SK-N-SH (cell line): ENCODE results near the gene C2CD3. TPM values are rescaled to one million over a fixed set of nuclear protein-coding genes. Genes with fewer than 3 reads are reported as not detected.
A peak's percentile ranks its signal among the peaks of the same experiment; 100 is the strongest.

Source experiments
- CTCF ChIA-PET: fragments of 300-600, 350-600 bp; formaldehyde crosslinking; extraction: SDS; loops from one replicate; lab custom pipeline; 2021; lab: Yijun Ruan, JAX
- POLR2A ChIA-PET: fragments of 350-600 bp; sonication (Branson Sonifier 250); formaldehyde crosslinking; extraction: SDS; loops from one replicate; lab custom pipeline; 2020; ENCODE audit warnings: antibody characterized with exemption, inconsistent platforms; lab: Yijun Ruan, JAX
- DNase-seq: peaks from one replicate; pipeline ENCODE4 v3.0.0; 2012
- H2AFZ ChIP-seq: fragments of 200-600 bp; sonication (generic); 2 replicates; pipeline ENCODE4 v1.8.1; 2016; ENCODE audit warnings: antibody characterized with exemption, mild to moderate bottlenecking, low read depth
- H3F3A ChIP-seq: fragments of 200-600 bp; sonication (generic); replicated peaks from 2 replicates; pipeline ENCODE3; 2016; ENCODE audit warnings: antibody characterized with exemption, mild to moderate bottlenecking; ENCODE audit not compliant: insufficient read depth
- H3K27ac ChIP-seq, 2 experiments: fragments of 200-500 bp in 1 of 2; fragments of 200-600 bp in 1 of 2; sonication (Bioruptor generic) in 1 of 2; sonication (generic), shearing (Covaris generic) in 1 of 2; 2 replicates each; pipeline versions ENCODE4 v1.5.1 to v1.6.1; 2014 to 2016; ENCODE audit warnings: low read depth in 2 of 2, inconsistent platforms in 1 of 2, low read length in 1 of 2, mild to moderate bottlenecking in 1 of 2, mixed read lengths in 1 of 2
- H3K27me3 ChIP-seq: fragments of 200-600 bp; sonication (generic), shearing (Covaris generic); 2 replicates; pipeline ENCODE4 v1.6.1; 2016; ENCODE audit warnings: mixed run types; ENCODE audit not compliant: insufficient read depth
- H3K36me3 ChIP-seq, 2 experiments: fragments of 200-500 bp in 1 of 2; fragments of 200-600 bp in 1 of 2; sonication (Bioruptor generic) in 1 of 2; sonication (generic) in 1 of 2; replicated peaks in 1 of 2; 2 replicates each; pipeline versions ENCODE3 to v1.5.1; 2014 to 2016; ENCODE audit warnings: low read length in 1 of 2, mild to moderate bottlenecking in 1 of 2; ENCODE audit not compliant: insufficient read depth in 2 of 2, control insufficient read depth in 1 of 2
- H3K4me1 ChIP-seq, 2 experiments: fragments of 200-500 bp in 1 of 2; fragments of 200-600 bp in 1 of 2; sonication (Bioruptor generic) in 1 of 2; sonication (generic), shearing (Covaris generic) in 1 of 2; 2 replicates each; pipeline versions ENCODE4 v1.5.1 to v1.6.1; 2014 to 2016; ENCODE audit warnings: low read depth in 1 of 2, low read length in 1 of 2, mixed run types in 1 of 2; ENCODE audit not compliant: insufficient read depth in 2 of 2, control insufficient read depth in 1 of 2
- H3K4me2 ChIP-seq: fragments of 200-600 bp; sonication (generic), shearing (Covaris generic); 2 replicates; pipeline ENCODE4 v1.6.1; 2017; ENCODE audit warnings: mixed run types
- H3K4me3 ChIP-seq, 2 experiments: fragments of 200-500 bp in 1 of 2; fragments of 200-600 bp in 1 of 2; sonication (Bioruptor generic) in 1 of 2; sonication (generic), shearing (Covaris generic) in 1 of 2; 2 replicates each; pipeline versions ENCODE4 v1.5.1 to v1.8.1; 2014 to 2016; ENCODE audit warnings: low read depth in 2 of 2, inconsistent platforms in 1 of 2, low read length in 1 of 2, mild to moderate bottlenecking in 1 of 2, mixed read lengths in 1 of 2, moderate library complexity in 1 of 2
- H3K79me2 ChIP-seq: fragments of 200-600 bp; sonication (generic); 2 replicates; pipeline ENCODE4 v1.8.1; 2017; ENCODE audit warnings: mild to moderate bottlenecking; ENCODE audit not compliant: insufficient read depth
- H3K9ac ChIP-seq: fragments of 200-600 bp; sonication (generic); 2 replicates; pipeline ENCODE4 v1.6.1; 2017; ENCODE audit warnings: mixed run types
- H3K9me2 ChIP-seq: fragments of 200-600 bp; sonication (generic); 2 replicates; pipeline ENCODE4 v1.6.1; 2017; ENCODE audit warnings: mixed run types
- H3K9me3 ChIP-seq: fragments of 200-600 bp; sonication (generic); 2 replicates; pipeline ENCODE4 v1.6.1; 2017; ENCODE audit warnings: mixed run types, mild to moderate bottlenecking, moderate library complexity
- H4K20me1 ChIP-seq: fragments of 200-600 bp; sonication (generic); 2 replicates; pipeline ENCODE4 v1.6.1; 2017; ENCODE audit warnings: mild to moderate bottlenecking, mixed run types; ENCODE audit not compliant: insufficient read depth
- CHD2 ChIP-seq: fragments of 150-350 bp; IDR thresholded peaks from 2 replicates; pipeline ENCODE4 v1.6.1; 2018; ENCODE audit warnings: low read length; ENCODE audit not compliant: partially characterized antibody
- EZH2phosphoT487 ChIP-seq: fragments of 200-600 bp; sonication (generic); IDR thresholded peaks from 2 replicates; pipeline ENCODE4 v1.6.1; 2017; ENCODE audit warnings: low read depth, mixed run types, mild to moderate bottlenecking, antibody characterized with exemption, moderate library complexity, borderline replicate concordance
- FOXJ3 ChIP-seq: sonication (generic); formaldehyde crosslinking; IDR thresholded peaks from 2 replicates; pipeline ENCODE4 v1.5.1; 2020; ENCODE audit warnings: mild to moderate bottlenecking, missing genetic modification reagents
- FOXM1 ChIP-seq: IDR thresholded peaks from 2 replicates; pipeline ENCODE4 v1.4.0; 2012; ENCODE audit warnings: low read depth, mild to moderate bottlenecking
- GABPA ChIP-seq: IDR thresholded peaks from 2 replicates; pipeline ENCODE4 v1.4.0; 2012; ENCODE audit warnings: low read depth, mild to moderate bottlenecking
- GATA2 ChIP-seq: sonication (generic); formaldehyde crosslinking; IDR thresholded peaks from 2 replicates; pipeline ENCODE4 v1.5.0; 2020; ENCODE audit warnings: mild to moderate bottlenecking, missing genetic modification reagents
- JUND ChIP-seq: IDR thresholded peaks from 2 replicates; pipeline ENCODE4 v1.4.0; 2012
- MEF2A ChIP-seq: IDR thresholded peaks from 2 replicates; pipeline ENCODE4 v1.4.0; 2012; ENCODE audit warnings: low read depth, borderline replicate concordance
- MXI1 ChIP-seq: IDR thresholded peaks from 2 replicates; pipeline ENCODE4 v1.6.1; 2012; ENCODE audit warnings: mild to moderate bottlenecking, low read depth, low read length, improper control_type of control experiment
- NFIC ChIP-seq: IDR thresholded peaks from 2 replicates; pipeline ENCODE4 v1.4.0; 2012; ENCODE audit warnings: borderline replicate concordance
- POLR2AphosphoS5 ChIP-seq: IDR thresholded peaks from 2 replicates; pipeline ENCODE4 v1.6.1; 2012; ENCODE audit warnings: low read depth, low read length
- REST ChIP-seq: IDR thresholded peaks from 2 replicates; pipeline ENCODE4 v1.6.1; 2012; ENCODE audit warnings: mild to moderate bottlenecking, low read depth, low read length, moderate library complexity
- RFX5 ChIP-seq: IDR thresholded peaks from 2 replicates; pipeline ENCODE4 v1.6.1; 2012; ENCODE audit warnings: mild to moderate bottlenecking, improper control_type of control experiment, low read length
- RXRA ChIP-seq: IDR thresholded peaks from 2 replicates; pipeline ENCODE4 v1.4.0; 2012; ENCODE audit warnings: low read depth, mild to moderate bottlenecking, borderline replicate concordance
- SIN3A ChIP-seq: IDR thresholded peaks from 2 replicates; pipeline ENCODE4 v1.6.1; 2012; ENCODE audit warnings: low read depth, mild to moderate bottlenecking, low read length, moderate library complexity, borderline replicate concordance
- SMC3 ChIP-seq: IDR thresholded peaks from 2 replicates; pipeline ENCODE4 v1.6.1; 2012; ENCODE audit warnings: low read depth, low read length, improper control_type of control experiment
- TAF1 ChIP-seq: IDR thresholded peaks from 2 replicates; pipeline ENCODE4 v1.6.1; 2012; ENCODE audit warnings: low read depth, mild to moderate bottlenecking, low read length, moderate library complexity, borderline replicate concordance
- TCF12 ChIP-seq: IDR thresholded peaks from 2 replicates; pipeline ENCODE4 v1.4.0; 2012
- YY1 ChIP-seq: IDR thresholded peaks from 2 replicates; pipeline ENCODE4 v1.4.0; 2012; ENCODE audit warnings: low read depth, mild to moderate bottlenecking
- WGBS: methylation state at CpG from one replicate; pipeline ENCODE4 v1.1.6; 2017; ENCODE audit warnings: low lambda C conversion rate; 5-methylcytosine and 5-hydroxymethylcytosine counted together
- polyA plus RNA-seq, 3 experiments: library from polyadenylated mRNA; depleted of rRNA; stranded (reverse); fragments of >200 nt; gene quantifications; 2 replicates each; pipeline ENCODE4 v1.2.3, GENCODE V29; 2012
- TF ChIP-seq, protein P1 (sequence below): fragments of 150-350 bp; IDR thresholded peaks from 2 replicates; pipeline ENCODE4 v1.6.1; 2016; ENCODE audit warnings: mild to moderate bottlenecking, low read depth, low read length

Gene C2CD3, protein sequence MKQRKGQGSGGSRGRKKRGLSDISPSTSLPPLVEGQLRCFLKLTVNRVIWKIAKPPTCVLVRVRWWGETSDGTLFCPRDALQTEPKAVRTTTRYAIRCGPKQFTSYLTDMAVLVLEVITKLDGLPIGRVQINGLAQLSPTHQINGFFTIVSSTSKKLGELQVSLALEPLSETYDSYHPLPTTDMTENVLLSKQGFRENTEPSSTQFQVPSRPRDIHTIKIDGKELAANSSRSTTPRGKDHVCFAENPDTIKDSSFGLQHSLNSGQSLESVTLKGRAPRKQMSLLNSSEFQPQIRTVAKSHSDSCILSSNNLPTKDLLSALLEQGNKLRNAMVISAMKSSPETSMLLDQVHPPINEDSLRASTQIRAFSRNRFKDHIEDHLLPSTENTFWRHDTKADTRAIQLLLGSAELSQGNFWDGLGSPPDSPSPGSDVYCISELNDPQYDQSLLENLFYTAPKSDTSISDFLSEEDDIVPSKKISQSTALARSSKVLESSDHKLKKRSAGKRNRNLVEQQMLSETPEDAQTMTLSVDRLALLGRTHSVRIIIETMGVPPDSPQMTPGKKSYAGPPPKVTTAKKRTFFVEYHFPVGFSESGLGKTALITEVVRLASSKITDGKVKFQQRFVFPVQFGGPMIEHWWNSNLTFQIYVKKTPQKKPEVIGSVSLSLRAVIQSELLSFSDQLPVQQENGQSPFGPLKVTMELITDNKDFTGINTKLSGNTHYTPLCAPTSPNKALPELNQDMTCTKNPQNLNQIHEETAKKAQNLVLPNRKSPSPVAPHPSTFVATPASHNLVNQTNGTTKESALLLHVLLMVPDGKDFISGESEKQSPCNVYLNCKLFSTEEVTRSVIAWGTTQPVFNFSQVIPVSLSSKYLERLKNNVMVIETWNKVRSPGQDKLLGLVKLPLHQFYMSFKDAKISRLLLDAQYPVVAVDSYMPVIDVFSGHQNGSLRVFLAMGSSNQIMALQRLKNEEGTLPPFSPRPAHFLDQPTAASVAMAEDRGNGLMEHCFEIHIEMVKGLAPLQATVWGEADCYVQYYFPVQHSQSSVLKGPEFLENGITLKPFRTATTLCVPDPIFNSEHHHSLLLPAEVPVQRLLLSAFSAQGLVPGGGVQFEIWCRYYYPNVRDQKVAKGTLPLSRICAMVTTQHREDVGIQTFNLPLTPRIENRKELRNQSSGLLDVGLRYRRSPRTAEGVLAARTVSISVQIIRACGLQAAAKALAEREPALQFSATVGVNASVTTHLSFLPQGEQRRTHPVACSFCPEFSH (N-terminal part only)
- 7.0 and 9.9 TPM in 2 replicates for polyA plus RNA-seq (2012; rRNA removed)
- polyA plus RNA-seq (2012; cell fraction: cytosol; rRNA removed): 5.3 and 6.7 TPM in 2 replicates
- 22.3 and 23.4 TPM in 2 replicates for polyA plus RNA-seq (2012; cell fraction: nucleus; rRNA removed)

- DNase-seq: peak; percentile 92
- H4K20me1 ChIP-seq: no peaks in the 10 kb centered on the region
- H3K36me3 ChIP-seq: peaks cover 21 to 34% of the 10 kb centered on the region in 2 experiments
- peak within 1 kb of the TSS; percentile 92 for H3K9ac ChIP-seq
- peak within 1 kb of the TSS; percentile 94 for H2AFZ ChIP-seq
- H3K4me1 ChIP-seq: peaks cover 12 to 18% of the 10 kb centered on the region in 2 experiments; a peak in 3 of 4 replicates
- H3K79me2 ChIP-seq: peaks cover 84% of the 10 kb centered on the region
- ChIA-PET POLR2A (interaction anchor here (0.7 to 1.5 kb wide), 5 partner anchors 35 to 276 kb away, joined by 3 to 4 read pairs (median 3); partner anchors contain the start of gene UCP2), CTCF (interaction anchor here (1.2 to 1.5 kb wide), 2 partner anchors 13 to 206 kb away, joined by 3 to 4 read pairs; no protein-coding TSS in a partner anchor)
- peak within 1 kb of the TSS; percentile 93 for H3K4me2 ChIP-seq
- H3K27me3 ChIP-seq: no peaks in the 10 kb centered on the region
- no peaks in the 10 kb centered on the region for H3K9me2 ChIP-seq
- H3K9me3 ChIP-seq: no peaks in the 10 kb centered on the region
- peak within 1 kb of the TSS; percentile 86 to 92 for H3K27ac ChIP-seq
- peak within 1 kb of the TSS; percentile 90 to 95 for H3K4me3 ChIP-seq
- WGBS: under 1% methylated on average over 52 of the region's 68 CpGs
- peaks cover 11% of the 10 kb centered on the region for H3F3A ChIP-seq
- TF ChIP-seq REST (peak; percentile 84), MXI1 (peak; percentile 87), SMC3 (peak; percentile 23; the same call in 1 of the 2 replicates), RFX5 (peak; percentile 64; the same call in 1 of the 2 replicates), TCF12 (no peak), CHD2 (peak; percentile 38), TAF1 (peak; percentile 66), FOXM1 (no peak), RXRA (no peak), GABPA (peak; percentile 86), GATA2 (CRISPR knock-in tag) (no peak), JUND (no peak), POLR2AphosphoS5 (peak; percentile 69), NFIC (peak; percentile 16; the same call in 1 of the 2 replicates), MEF2A (no peak), SIN3A (no peak), YY1 (peak; percentile 81), EZH2phosphoT487 (no peak), FOXJ3 (CRISPR knock-in tag) (no peak)
- TF ChIP-seq, protein P1, sequence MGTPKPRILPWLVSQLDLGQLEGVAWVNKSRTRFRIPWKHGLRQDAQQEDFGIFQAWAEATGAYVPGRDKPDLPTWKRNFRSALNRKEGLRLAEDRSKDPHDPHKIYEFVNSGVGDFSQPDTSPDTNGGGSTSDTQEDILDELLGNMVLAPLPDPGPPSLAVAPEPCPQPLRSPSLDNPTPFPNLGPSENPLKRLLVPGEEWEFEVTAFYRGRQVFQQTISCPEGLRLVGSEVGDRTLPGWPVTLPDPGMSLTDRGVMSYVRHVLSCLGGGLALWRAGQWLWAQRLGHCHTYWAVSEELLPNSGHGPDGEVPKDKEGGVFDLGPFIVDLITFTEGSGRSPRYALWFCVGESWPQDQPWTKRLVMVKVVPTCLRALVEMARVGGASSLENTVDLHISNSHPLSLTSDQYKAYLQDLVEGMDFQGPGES: no peak
Observed at GRCh38 chr11:74170694-74171629, at the start of gene C2CD3, which contains the start of gene PPME1. TSS of gene C2CD3 (minus strand) at chr11:74171002. CDS start at chr11:74170792, 210 bp downstream. TSS of gene PPME1 (plus strand) at chr11:74171289. CDS start at chr11:74171422, 133 bp downstream.
